T47D (cell line): Measurements from ENCODE around the gene ABHD13.

Experiments used
- DNase-seq, 2 experiments: peaks; one replicate each; pipeline versions ENCODE4 v3.0.0 to v3.0.0-alpha.2; 2011 to 2012; ENCODE audit warnings: low read depth in 1 of 2, low spot score in 1 of 2
- JUND ChIP-seq: IDR thresholded peaks from 2 replicates; pipeline ENCODE4 v1.6.1; 2012; ENCODE audit warnings: low read depth
- in situ Hi-C: cut with HindIII; loops from 2 replicates; pipeline ENCODE4 v1.10.0; 2016; ENCODE audit warnings: low sequenced_read_pairs, low pct_unique_long_range_greater_than_20kb

ABHD13 gene

DNA sequence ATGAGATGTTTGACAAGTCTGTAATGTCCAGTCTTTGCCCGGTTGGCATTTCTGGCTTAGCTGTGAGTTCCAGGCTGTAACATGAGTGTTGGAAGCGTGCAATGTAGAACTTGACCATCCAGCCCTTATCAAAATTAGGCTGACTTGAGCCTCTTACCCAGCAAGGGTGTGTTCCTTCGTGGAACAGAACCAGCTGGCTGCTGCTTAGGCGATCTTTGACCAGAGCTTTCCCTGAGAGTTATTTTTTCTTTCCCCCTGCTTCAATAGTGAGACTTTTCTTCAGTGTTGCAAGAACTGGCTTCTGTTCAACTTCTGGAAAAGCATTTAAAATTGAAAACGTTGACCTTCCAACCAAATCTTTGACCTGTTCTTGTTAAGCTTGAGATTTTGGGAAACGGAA lies 57.9 kb downstream of the ABHD13 start:
- in situ Hi-C loops = no loop called here
- no peak for TF ChIP-seq JUND
- DNase-seq = no peak

DNA sequence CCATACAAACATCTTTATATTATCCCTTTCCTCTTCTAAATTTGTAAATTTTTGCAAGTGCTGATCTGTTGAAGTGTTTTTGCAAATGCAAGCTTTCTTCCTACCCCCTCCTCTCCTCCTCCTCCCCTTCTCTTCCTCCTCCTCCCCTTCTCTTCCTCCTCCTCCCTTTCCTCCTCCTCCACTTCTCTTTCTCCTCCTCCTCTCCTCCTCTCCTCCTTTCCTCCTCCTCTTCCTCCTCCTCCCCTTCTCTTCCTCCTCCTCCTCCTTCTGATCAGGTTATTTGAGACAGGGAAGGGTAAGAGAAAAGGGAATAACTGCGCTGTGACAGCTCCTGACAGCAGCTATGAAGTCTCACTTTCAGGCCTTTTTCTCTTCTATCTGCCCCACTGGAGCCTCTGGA lies 60.3 kb downstream of the ABHD13 start:
- TF ChIP-seq JUND = no peak
- peak in 1 of 2 experiments; percentile 32 for DNase-seq
- in situ Hi-C loops = no loop called here

DNA sequence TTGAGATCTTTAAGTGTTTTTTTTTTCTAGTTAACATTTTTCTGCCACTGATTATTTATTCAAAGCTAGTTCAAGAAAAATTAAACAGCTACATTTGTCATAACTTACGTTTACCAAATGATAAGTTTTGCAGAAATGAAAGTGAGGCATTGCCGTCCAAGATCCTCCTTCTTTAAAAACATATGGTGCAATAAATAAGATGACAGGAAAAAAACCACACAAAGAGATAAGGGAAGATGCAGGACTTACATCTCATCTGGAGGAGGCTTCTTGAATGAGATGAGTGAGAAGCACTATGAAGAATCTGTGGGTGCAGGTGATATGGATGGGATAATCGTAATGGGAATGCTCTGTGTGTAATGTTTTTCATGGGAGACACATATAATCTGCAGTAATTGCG lies 63.7 kb downstream of the ABHD13 start:
- in situ Hi-C loops = no loop called here
- DNase-seq = no peak
- no peak for TF ChIP-seq JUND

DNA sequence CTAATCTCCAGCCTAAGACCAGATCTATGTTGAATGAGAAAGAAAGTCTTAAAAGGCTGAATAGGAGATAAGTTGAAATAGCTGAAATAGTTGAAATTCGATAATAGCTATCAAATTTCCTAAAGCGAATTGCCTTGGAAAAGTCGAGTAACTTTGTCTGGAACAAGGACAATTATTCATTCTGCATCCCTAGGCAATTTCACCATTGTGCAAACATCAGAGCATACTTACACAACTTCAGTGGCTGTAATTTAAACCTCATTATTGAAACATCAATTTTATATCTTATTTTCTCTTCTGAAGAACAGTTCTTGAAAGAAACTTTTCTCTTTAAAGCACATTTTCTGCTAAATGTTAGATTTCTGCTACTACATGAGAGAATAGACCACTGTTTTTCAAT lies 64.9 kb downstream of the ABHD13 start:
- no peak for TF ChIP-seq JUND
- no peak for DNase-seq
- in situ Hi-C loops = no loop called here
